B cell (primary cell): Measurements from ENCODE around the gene WDR31. TPM values are rescaled to one million over a fixed set of nuclear protein-coding genes. Genes with fewer than 3 reads are reported as not detected.

Experiments used
- ATAC-seq: fragments of 200-7000 bp; cut with Tn5 transposase; one replicate; pipeline ENCODE4 v1.10.0; 2021; ENCODE audit warnings: low read depth, mild to moderate bottlenecking, moderate number of reproducible peaks, moderate library complexity
- CTCF ChIA-PET: fragments of 350-600 bp; sonication (Branson Sonifier 250); formaldehyde crosslinking; loops from one replicate; lab custom pipeline; 2021; ENCODE audit warnings: antibody characterized with exemption, inconsistent platforms; lab: Charles Lee
- POLR2A ChIA-PET: fragments of 350-600 bp; sonication (Branson Sonifier 250); formaldehyde crosslinking; loops from one replicate; lab custom pipeline; 2021; ENCODE audit warnings: antibody characterized with exemption; lab: Charles Lee
- DNase-seq: peaks from one replicate; pipeline ENCODE4 v3.0.0; 2013
- H2AFZ ChIP-seq: 2 replicates; pipeline ENCODE4 v1.6.1; 2012; ENCODE audit warnings: mild to moderate bottlenecking, low read depth, low read length; ENCODE audit not compliant: insufficient read depth, poor library complexity, severe bottlenecking
- H3K27ac ChIP-seq, 2 donors: 1 replicate in 1 of 2; 2 replicates in 1 of 2; pipeline ENCODE4 v1.5.1; 2012 to 2013; ENCODE audit warnings: low read length in 2 of 2, mild to moderate bottlenecking in 2 of 2, moderate library complexity in 1 of 2
- H3K27me3 ChIP-seq, 4 experiments: fragments of 200-600 bp in 1 of 4; sonication (generic) in 1 of 4; replicated peaks in 1 of 4; 1 replicate in 2 of 4; 2 replicates in 2 of 4; pipeline versions ENCODE4 v1.6.1 to v1.7.0; 2013 to 2016; ENCODE audit warnings: low read length in 3 of 4, mild to moderate bottlenecking in 2 of 4, mixed read lengths in 1 of 4, moderate library complexity in 1 of 4; ENCODE audit not compliant: insufficient read depth in 4 of 4, control insufficient read depth in 3 of 4; ENCODE audit errors: control extremely low read depth in 1 of 4
- H3K36me3 ChIP-seq, 2 experiments: replicated peaks in 1 of 2; 1 replicate in 1 of 2; 2 replicates in 1 of 2; pipeline versions ENCODE4 v1.6.1 to v1.7.1; 2013; ENCODE audit warnings: low read length in 1 of 2; ENCODE audit not compliant: insufficient read depth in 2 of 2, control insufficient read depth in 1 of 2; ENCODE audit errors: control extremely low read depth in 1 of 2, extremely low read depth in 1 of 2
- H3K4me1 ChIP-seq, 2 donors: fragments of 200-600 bp in 1 of 2; sonication (generic) in 1 of 2; 1 replicate in 1 of 2; 2 replicates in 1 of 2; pipeline versions ENCODE4 v1.5.1 to v1.6.1; 2013 to 2017; ENCODE audit warnings: low read length in 2 of 2; ENCODE audit not compliant: control insufficient read depth in 2 of 2, insufficient read depth in 2 of 2
- H3K4me2 ChIP-seq: replicated peaks from 2 replicates; pipeline ENCODE3; 2012; ENCODE audit warnings: mild to moderate bottlenecking, low read depth, low read length; ENCODE audit not compliant: poor library complexity, severe bottlenecking
- H3K4me3 ChIP-seq, 5 experiments: fragments of 200-600 bp in 1 of 5; sonication (generic) in 1 of 5; 1 replicate in 3 of 5; 2 replicates in 2 of 5; pipeline versions ENCODE4 v1.5.1 to v1.7.0; 2011 to 2016; ENCODE audit warnings: low read length in 4 of 5, mild to moderate bottlenecking in 4 of 5, low read depth in 2 of 5, control low read depth in 1 of 5, moderate library complexity in 1 of 5; ENCODE audit not compliant: insufficient read depth in 1 of 5; ENCODE audit errors: control extremely low read depth in 1 of 5, extremely low read depth in 1 of 5
- H3K79me2 ChIP-seq: fragments of 200-600 bp; sonication (generic); one replicate; pipeline ENCODE4 v1.6.0; 2016; ENCODE audit warnings: low read length; ENCODE audit not compliant: control insufficient read depth, insufficient read depth
- H3K9ac ChIP-seq: fragments of 200-600 bp; sonication (generic); 2 replicates; pipeline ENCODE4 v1.6.1; 2017; ENCODE audit warnings: mild to moderate bottlenecking, low read length, moderate library complexity
- H3K9me3 ChIP-seq, 3 donors: one replicate each; pipeline versions ENCODE4 v1.6.1 to v1.7.1; 2013; ENCODE audit warnings: low read length in 2 of 3; ENCODE audit not compliant: control insufficient read depth in 2 of 3, insufficient read depth in 1 of 3; ENCODE audit errors: control extremely low read depth in 1 of 3
- H4K20me1 ChIP-seq: 2 replicates; pipeline ENCODE4 v1.6.0; 2012; ENCODE audit warnings: mild to moderate bottlenecking, low read length; ENCODE audit not compliant: insufficient read depth, control insufficient read depth, poor library complexity, severe bottlenecking
- H3K27ac Mint-ChIP-seq: one replicate; pipeline ENCODE4 v1.8.0; 2021; ENCODE audit warnings: mixed read lengths
- H3K27me3 Mint-ChIP-seq: one replicate; pipeline ENCODE4 v1.8.0; 2021; ENCODE audit warnings: mixed read lengths
- H3K4me1 Mint-ChIP-seq: one replicate; pipeline ENCODE4 v1.8.0; 2021; ENCODE audit warnings: mixed read lengths
- H3K4me3 Mint-ChIP-seq: one replicate; pipeline ENCODE4 v1.8.0; 2021; ENCODE audit warnings: mixed read lengths
- H3K9me3 Mint-ChIP-seq: one replicate; pipeline ENCODE4 v1.8.0; 2022; ENCODE audit warnings: mixed read lengths; ENCODE audit not compliant: insufficient read depth
- CTCF ChIP-seq: fragments of 200-600 bp; IDR thresholded peaks from one replicate; pipeline ENCODE4 v1.8.0; 2022; ENCODE audit warnings: antibody characterized with exemption, mild to moderate bottlenecking
- EZH2 ChIP-seq: IDR thresholded peaks from 2 replicates; pipeline ENCODE4 v1.6.1; 2012; ENCODE audit warnings: borderline replicate concordance, low read depth, mild to moderate bottlenecking, moderate library complexity, low read length; ENCODE audit not compliant: insufficient read depth, poor library complexity, severe bottlenecking
- WGBS: methylation state at CpG from one replicate; pipeline ENCODE4 v1.1.5; 2013; ENCODE audit warnings: missing lambda C conversion rate; ENCODE audit not compliant: insufficient coverage; 5-methylcytosine and 5-hydroxymethylcytosine counted together
- intact Hi-C: fragments of 100-400 bp; cut with micrococcal nuclease; formaldehyde crosslinking; loops from one replicate; pipeline ENCODE4 v1.10.0; 2022
- polyA plus RNA-seq: library from polyadenylated mRNA; depleted of rRNA; stranded (reverse); fragments of >200 nt; gene quantifications from 2 replicates; pipeline ENCODE4 v1.2.3, GENCODE V29; 2012
- total RNA-seq, 2 donors: library from RNA; stranded (reverse); fragments of 120-200 nt in 1 of 2; gene quantifications; 1 replicate in 1 of 2; 2 replicates in 1 of 2; pipeline versions ENCODE4 v1.2.3 to v1.2.4, GENCODE V29; 2013 to 2022

The WDR31 gene
- total and polyA plus RNA-seq, 2 donors (not counting 1 experiment from before 2014, with no cell fraction given) = 0.36 to 0.62 TPM

DNA sequence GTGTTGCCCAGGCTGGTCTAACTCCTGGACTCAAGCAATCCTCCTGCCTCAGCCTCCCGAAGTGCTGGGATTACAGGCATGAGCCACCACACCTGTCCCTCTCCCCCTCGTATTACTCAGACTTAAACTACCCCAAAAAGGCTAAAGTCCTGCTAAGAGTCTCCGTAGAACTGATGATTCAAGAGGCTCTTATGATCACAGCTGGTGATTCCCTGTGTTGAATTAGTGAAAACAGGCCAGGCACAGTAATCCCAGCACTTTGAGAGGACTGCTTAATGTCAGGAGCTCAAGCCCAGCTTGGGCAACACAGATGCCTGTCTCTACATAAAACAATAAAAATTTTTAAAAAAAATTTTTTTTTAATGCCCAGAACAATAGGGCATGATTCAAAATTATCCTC, 73.9 kb downstream of the WDR31 start:
- H3K4me3 ChIP-seq = no peak overlapping the region
- no peaks in the 10 kb centered on the region for H3K27me3 Mint-ChIP-seq
- H3K4me2 ChIP-seq = no peak overlapping the region
- H3K27ac ChIP-seq = no peak overlapping the region
- no peaks in the 10 kb centered on the region for H3K9me3 ChIP-seq
- H3K9ac ChIP-seq = no peak overlapping the region
- ATAC-seq (no peak), DNase-seq (no peak)
- ChIA-PET POLR2A (no interaction called here), CTCF (interaction anchor here (1.3 kb wide), 1 partner anchor 9 kb away, joined by 6 read pairs; the partner anchor contains the start of genes CDC26 and PRPF4)
- no peak overlapping the region for H3K27ac Mint-ChIP-seq
- peaks cover under 1% of the 10 kb centered on the region for H3K79me2 ChIP-seq
- H3K4me1 ChIP-seq = no peaks in the 10 kb centered on the region
- no peaks in the 10 kb centered on the region for H3K4me1 Mint-ChIP-seq
- TF ChIP-seq EZH2 = no peak
- TF ChIP-seq CTCF = no peak
- WGBS = 100% methylated on average over 3 of the region's 3 CpGs
- peaks cover 0 to 32% of the 10 kb centered on the region in 2 experiments for H3K36me3 ChIP-seq
- no peaks in the 10 kb centered on the region for H4K20me1 ChIP-seq
- no peaks in the 10 kb centered on the region for H3K27me3 ChIP-seq
- H3K4me3 Mint-ChIP-seq = no peak overlapping the region
- H3K9me3 Mint-ChIP-seq = no peaks in the 10 kb centered on the region
- H2AFZ ChIP-seq = no peak overlapping the region
- intact Hi-C loops = no loop called here

Other genes with a start within 250 kb of the WDR31 start
- 2.3 and 3.0 TPM in 2 replicates for gene SLC31A2, start 189.3 kb downstream of the WDR31 start, total RNA-seq
- gene SLC31A2, start 189.3 kb downstream of the WDR31 start, polyA plus RNA-seq = 0.67 and 1.3 TPM in 2 replicates
- gene FKBP15, start 119.0 kb downstream of the WDR31 start, total RNA-seq = 40.6 and 41.2 TPM in 2 replicates
- gene FKBP15, start 119.0 kb downstream of the WDR31 start, polyA plus RNA-seq = 21.1 and 28.8 TPM in 2 replicates
- gene SLC31A1, start 118.7 kb downstream of the WDR31 start, total RNA-seq = 3.2 and 3.5 TPM in 2 replicates
- 1.1 and 2.6 TPM in 2 replicates for gene SLC31A1, start 118.7 kb downstream of the WDR31 start, polyA plus RNA-seq
- gene CDC26, start 64.7 kb downstream of the WDR31 start, total RNA-seq = 28.9 and 32.9 TPM in 2 replicates
- gene CDC26, start 64.7 kb downstream of the WDR31 start, polyA plus RNA-seq = 14.4 and 14.8 TPM in 2 replicates
- gene PRPF4, start 64.6 kb downstream of the WDR31 start, total RNA-seq = 28.2 and 30.8 TPM in 2 replicates
- gene PRPF4, start 64.6 kb downstream of the WDR31 start, polyA plus RNA-seq = 11.4 and 26.2 TPM in 2 replicates
- gene RNF183, start 36.9 kb downstream of the WDR31 start, total RNA-seq = 0.39 TPM in 1 of 2 replicates, not detected in the other
- 0.04 and 0.58 TPM in 2 replicates for gene RNF183, start 36.9 kb downstream of the WDR31 start, polyA plus RNA-seq
- gene BSPRY, start 9.3 kb upstream of the WDR31 start, total RNA-seq = 0.58 and 0.59 TPM in 2 replicates
- 0.42 and 0.78 TPM in 2 replicates for gene BSPRY, start 9.3 kb upstream of the WDR31 start, polyA plus RNA-seq
- gene HDHD3, start 36.7 kb upstream of the WDR31 start, total RNA-seq = 26.2 and 29.6 TPM in 2 replicates
- gene HDHD3, start 36.7 kb upstream of the WDR31 start, polyA plus RNA-seq = 22.7 and 36.3 TPM in 2 replicates
- 39.8 and 40.1 TPM in 2 replicates for gene ALAD, start 61.0 kb upstream of the WDR31 start, total RNA-seq
- 14.7 and 22.0 TPM in 2 replicates for gene ALAD, start 61.0 kb upstream of the WDR31 start, polyA plus RNA-seq
- 46.1 and 50.3 TPM in 2 replicates for gene POLE3, start 70.4 kb upstream of the WDR31 start, total RNA-seq
- gene POLE3, start 70.4 kb upstream of the WDR31 start, polyA plus RNA-seq = 60.7 and 97.8 TPM in 2 replicates
- gene C9orf43, start 70.5 kb upstream of the WDR31 start, total RNA-seq = 0.58 and 1.7 TPM in 2 replicates
- 0.57 and 0.79 TPM in 2 replicates for gene C9orf43, start 70.5 kb upstream of the WDR31 start, polyA plus RNA-seq
- gene RGS3, start 123.5 kb upstream of the WDR31 start, total RNA-seq = 12.3 and 15.6 TPM in 2 replicates
- 5.1 and 12.0 TPM in 2 replicates for gene RGS3, start 123.5 kb upstream of the WDR31 start, polyA plus RNA-seq